GM11168 (cell line): ENCODE data around the gene POLR2F.

Source experiments
- in situ Hi-C: fragments of 300-500 bp; cut with MboI; formaldehyde crosslinking; loops from one replicate; pipeline ENCODE4 v1.12.0; 2022; ENCODE audit warnings: low sequenced_read_pairs; ENCODE audit not compliant: unreplicated experiment

POLR2F gene

DNA sequence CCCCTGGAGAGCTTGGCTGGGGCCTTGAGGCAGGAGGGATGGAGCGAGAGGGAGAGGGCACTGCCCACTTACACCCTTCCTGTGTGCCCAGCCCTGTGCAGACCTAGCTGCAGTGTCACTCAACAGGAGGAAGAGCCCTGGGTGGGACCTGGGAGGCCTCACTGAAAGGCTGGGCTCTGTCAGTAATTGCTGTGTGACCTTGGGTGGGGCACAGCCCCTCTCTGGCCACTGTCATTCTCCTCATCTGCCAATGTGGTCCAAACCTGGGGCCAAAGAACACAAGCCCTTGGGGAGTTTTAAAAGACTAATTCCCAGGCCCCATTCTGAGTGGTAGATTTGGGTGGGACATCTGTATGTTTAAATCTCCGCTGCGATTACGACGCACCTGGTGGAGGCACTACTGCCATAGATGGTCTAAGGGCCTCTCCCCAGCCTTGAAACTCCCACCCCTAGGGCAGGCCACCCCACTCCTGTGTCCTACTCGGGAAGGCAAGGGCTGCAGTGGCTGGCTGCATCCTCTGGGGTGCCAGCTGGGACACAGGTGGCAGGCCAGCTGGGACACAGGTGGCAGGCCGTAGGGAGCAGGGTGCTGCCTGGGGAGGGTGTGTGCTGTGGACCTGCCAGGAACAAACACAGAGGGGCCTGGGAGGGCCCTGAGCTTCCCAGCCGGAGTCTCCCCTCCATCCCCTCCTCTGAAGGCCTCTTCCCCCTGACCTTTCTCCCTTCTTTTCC, 43.2 kb downstream of the POLR2F start:
- in situ Hi-C loops, result no loop called here

DNA sequence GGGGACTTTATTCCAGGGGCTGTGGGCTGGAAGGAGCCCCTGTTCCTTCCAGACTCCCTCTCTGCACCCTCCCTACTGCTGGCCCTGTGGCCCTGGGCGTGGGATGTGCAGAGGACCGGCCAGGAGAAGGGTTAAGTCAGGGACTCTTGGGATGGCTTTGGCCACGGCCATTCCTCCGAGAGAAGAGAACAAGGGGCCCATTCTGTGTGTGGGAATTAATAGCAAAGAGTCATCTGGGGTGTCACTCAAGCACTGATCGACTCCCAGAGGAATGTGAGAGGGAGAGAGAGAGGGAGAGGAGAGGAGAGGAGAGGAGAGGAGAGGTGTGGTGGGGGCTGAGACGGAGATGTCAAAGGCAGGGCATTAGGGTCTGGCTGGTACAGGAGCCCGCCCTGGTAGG, 45.0 kb downstream of the POLR2F start:
- in situ Hi-C loops, result no loop called here

- in situ Hi-C loops, result no loop called here
These were observed 45.7 kb downstream of the POLR2F start for GRCh38 chr22:37999236-37999635.

DNA sequence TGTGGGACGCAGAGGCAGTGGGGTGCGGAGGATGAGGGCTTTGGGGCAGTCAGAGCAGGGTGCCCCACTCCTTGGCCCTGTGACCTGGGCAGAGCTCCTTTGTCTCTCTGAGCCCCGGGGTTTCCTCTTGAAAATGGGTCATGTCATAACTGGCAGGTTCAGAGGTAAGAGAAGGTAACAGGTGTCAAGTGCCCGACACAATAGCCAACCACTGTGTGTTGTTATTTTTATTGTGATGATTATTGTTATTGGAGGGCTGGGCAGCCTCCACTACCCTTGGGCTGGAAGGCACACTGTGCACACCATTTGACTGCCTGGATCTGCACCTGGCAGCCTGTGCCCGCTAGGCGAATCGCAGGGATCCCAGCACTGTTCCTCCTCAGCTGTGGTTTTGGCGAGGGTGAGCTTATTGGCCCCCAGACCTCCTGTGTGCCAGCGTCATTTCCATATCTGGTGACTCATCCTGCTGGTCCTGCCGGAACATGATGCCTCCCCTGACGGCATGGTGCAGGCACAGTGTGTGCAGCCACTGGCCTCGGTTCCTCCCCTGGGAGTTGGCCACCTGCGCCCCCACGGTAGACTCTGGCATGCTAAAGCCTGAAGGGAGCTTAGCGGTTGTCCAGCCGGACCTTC, 46.3 kb downstream of the POLR2F start:
- in situ Hi-C loops, result no loop called here

GRCh38 chr22:38005943-38006342, 52.4 kb downstream of the POLR2F start:
- in situ Hi-C loops, result no loop called here

- in situ Hi-C loops, result no loop called here
These were observed 53.4 kb downstream of the POLR2F start for GRCh38 chr22:38006906-38007305.

DNA sequence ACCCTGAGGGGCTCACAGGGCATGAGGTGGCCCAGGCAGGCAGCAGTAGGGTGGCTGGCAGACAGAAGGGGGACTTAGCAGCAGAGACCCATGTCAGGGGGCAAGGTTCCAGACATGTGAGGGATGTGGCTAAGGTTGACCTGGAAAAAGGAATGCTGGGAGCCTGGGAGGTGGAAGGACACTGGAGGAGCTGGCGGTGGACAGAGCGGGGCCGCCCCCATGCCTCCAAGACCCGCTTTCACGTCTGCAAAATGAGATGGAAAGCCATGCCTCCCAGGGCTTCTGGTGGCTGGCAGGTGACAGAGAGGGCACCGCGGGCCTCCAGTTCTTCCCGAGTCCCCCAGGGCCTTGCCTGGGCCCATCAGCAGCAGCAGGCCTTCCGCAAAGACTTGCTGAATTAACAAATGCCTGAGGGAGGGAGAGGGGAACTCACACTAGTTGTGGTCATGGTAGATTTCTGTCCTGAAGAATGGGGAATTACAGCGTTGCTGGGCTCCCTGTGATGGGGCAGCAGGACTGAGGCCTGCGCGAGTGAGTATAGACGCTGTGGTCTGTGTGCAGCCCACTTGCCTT, 53.9 kb downstream of the POLR2F start:
- in situ Hi-C loops, result no loop called here

DNA sequence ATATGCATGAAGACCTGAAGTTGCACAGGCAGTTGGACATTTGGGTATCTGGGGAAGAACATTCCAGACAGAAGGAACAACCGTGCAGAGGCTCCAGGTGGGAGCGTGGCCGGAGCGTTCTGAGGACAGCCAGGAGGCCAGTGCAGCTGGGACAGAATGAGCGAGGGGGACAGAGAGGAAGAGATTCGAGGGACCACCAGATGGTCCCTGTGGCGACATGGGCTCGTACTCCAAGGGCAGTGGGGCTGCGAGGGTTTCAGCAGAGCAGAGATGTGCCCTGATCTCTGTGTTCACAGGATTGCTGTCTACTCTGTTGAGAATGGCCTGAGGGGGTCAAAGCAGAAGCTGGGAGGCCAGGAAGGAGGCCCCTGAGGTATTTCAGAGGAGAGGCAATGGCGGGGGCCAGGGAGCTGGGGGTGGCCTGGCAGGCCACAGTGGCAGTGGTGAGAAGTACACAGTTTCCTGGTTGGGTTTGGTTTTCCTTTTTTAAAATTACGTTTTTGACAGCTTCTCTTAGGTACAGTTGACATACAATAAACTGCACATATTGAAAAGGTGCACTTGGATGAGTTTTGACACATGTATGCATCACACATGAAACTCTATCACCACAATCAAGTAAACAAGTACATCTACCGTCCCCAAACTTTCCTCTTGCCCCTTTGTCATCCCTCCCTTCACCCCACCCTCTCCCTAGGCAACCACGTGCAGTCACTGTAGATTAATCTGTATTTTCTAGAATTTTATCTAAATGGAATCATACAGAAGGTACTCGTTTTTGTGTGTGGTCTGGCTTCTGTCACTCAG, 55.7 kb downstream of the POLR2F start:
- in situ Hi-C loops, result no loop called here

DNA sequence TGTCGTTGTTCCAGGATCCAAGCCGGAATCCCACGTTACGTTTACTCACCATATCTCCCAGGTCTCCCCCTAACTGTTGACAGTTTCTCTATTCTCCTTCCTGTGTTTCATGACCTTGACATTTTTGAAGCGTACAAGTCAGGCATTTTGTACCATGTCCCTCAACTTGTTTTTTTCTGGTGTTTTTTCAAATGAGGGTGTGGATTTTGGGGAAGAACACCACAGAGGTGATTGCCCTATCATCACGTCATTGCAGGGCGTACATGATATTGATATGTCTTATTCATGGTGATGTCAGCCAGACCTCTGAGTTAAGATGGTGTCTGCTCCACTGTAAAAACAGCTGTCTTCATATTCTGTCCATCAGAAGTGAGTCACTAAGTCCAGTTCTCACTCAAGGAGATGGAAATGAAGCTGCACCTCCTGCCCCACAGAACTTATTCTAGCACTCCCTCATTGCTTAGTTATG, 59.1 kb downstream of the POLR2F start:
- in situ Hi-C loops, result no loop called here

DNA sequence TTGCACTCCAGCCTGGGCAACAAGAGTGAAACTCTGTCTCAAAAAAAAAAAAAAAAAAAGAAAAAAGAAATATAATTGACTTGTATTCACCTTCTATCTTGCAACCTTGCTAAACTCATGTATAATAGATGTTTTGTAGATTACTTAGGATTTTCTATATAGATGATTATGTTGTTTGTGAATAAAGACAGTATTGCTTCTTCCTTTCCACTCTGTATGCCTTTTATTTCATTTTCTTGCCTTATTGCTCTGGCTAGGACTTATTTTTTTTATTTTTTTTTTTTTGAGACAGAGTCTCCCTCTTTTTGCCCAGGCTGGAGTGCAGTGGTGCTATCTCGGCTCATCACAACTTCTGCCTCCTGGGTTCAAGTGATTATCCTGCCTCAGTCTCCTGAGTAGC, 60.6 kb downstream of the POLR2F start:
- in situ Hi-C loops, result no loop called here

DNA sequence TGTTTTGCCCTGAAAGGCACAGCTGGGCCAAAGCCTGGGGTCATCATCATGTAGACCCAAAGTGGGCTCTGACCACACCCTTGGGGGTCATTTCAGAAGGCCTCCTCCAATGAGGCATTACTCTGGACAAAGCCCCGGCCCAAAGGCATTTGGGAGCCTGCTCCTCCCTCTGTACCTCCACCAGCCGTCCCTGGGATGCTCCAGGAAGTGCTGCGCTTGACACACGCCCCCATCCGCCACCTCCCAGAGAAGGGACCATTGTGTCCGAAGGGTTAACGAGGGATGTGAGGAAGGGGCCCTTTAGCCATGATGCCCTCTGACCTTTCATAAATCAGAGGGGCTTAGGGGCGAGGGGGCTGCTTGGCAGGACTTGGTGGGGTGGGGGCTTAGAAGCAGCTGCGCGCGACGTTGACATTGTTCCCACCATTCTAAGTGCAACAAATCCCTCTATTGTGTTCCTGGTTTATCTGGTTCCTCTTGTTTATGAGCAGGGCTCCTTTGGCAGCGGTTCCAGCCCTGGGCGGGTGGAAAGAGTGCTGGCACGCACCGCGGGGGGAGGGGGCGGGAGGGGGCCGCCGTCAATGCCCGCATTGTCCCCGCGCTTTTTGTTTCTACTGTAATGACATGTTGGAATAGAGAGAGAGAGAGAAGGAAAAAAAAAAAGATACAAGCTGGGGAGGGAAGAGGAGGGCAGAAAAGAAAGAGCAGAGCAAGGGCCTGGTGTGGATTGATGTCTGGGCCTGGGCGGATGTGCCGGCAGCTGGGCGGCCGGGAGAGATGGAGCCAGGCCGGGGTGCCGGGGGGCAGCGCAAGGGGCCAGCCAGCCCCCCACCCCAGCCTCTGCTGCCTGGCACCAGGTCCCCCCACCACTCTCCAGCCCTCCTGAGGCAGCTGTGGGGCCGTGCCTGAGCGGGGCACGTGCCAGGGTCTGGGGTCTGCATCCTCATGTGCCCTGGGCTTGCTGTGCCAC, 63.0 kb downstream of the POLR2F start:
- in situ Hi-C loops, result no loop called here

GRCh38 chr22:38017272-38017920, 63.9 kb downstream of the POLR2F start:
- in situ Hi-C loops, result no loop called here

DNA sequence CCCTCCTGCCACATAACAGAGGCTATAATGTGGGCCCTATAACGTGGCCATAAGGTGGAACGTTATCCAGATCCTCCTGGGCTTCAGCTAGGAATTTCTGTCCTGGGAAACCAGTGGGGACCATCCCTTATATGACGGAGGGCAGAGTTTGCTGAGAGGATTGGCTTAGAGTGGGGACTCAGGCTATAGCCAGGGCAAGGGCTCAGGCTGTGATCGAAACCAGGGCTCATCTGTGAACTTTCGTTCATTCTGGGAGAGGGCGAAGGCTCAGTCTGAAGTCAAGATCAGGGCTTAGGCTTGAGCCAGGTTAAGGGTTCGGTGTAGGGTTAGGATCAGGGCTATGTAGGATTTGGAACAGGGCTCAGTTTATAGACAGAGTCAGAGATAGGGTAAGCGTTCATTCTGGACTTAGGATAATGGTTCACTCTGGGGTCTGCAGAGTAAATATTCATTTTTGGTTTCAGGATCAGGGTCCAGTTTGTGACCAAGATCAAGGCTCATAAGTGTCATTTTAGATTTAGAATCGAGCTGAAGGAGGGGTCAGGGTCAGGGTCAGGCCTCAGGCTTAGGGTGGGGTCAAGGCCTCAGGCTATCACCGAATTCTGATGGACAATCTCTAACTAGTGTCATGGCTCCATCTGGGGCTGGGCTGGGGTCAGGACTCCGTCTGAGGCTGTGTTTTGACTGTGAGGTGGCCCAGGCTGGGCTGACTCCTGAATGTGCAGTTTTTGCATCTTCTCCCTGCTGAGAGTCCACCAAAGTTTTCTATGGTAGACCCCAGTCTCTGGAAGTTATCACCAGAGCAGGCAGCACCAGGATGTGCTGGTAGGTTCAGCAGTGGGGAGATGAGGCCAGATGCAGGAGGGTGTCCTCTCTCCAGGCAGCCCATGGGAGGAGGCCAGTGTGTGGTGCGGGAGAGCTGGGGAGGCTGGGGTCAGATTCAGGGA, 64.7 kb downstream of the POLR2F start:
- in situ Hi-C loops, result no loop called here
